ENCODE data around the gene XPC.
A peak's percentile ranks its signal among the peaks of the same experiment; 100 is the strongest.

The XPC gene

DNA sequence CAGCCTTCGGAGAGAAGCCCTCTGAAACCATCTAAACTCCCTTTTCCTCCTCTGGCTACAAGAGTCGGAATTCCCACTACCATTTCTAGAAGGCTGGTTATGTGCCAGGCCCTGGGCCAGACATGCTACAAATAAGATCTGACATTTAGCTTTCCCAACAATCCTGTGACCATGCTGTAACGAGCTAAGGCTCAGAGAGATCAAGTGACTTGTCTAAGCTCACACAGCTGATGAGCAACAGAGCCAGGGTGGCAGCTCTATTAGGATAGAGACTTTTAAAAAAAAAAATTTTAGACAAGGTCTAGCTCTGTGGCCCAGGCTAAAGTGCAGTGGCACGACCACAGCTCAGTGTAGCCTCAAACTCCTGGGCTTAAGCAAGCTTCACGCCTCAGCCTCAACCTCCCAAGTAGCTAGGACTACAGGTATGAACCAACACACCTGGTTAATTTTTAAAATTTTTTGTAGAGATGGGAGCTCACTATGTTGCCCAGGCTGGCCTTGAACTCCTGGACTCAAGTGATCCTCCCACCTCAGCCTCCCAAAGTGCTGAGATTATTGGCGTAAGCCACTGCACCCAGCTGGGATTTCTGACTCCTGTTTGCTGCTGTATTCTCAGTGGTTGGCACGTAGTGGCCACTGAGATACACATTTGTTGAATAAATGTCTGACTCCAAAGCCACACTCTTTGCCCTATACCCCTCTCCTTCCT, 34.8 kb upstream of the XPC start:
- TF ChIP-seq, protein P1, sequence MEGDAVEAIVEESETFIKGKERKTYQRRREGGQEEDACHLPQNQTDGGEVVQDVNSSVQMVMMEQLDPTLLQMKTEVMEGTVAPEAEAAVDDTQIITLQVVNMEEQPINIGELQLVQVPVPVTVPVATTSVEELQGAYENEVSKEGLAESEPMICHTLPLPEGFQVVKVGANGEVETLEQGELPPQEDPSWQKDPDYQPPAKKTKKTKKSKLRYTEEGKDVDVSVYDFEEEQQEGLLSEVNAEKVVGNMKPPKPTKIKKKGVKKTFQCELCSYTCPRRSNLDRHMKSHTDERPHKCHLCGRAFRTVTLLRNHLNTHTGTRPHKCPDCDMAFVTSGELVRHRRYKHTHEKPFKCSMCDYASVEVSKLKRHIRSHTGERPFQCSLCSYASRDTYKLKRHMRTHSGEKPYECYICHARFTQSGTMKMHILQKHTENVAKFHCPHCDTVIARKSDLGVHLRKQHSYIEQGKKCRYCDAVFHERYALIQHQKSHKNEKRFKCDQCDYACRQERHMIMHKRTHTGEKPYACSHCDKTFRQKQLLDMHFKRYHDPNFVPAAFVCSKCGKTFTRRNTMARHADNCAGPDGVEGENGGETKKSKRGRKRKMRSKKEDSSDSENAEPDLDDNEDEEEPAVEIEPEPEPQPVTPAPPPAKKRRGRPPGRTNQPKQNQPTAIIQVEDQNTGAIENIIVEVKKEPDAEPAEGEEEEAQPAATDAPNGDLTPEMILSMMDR (IDR thresholded peaks at IDR 0.05; ENCODE audit: low read length, missing control alignments) = no peak
- DNase-seq (ENCODE audit: low read depth) = no peak
- no peak overlapping the region for H3K4me3 ChIP-seq (replicated peaks; ENCODE audit: low read depth, low read length)

DNA sequence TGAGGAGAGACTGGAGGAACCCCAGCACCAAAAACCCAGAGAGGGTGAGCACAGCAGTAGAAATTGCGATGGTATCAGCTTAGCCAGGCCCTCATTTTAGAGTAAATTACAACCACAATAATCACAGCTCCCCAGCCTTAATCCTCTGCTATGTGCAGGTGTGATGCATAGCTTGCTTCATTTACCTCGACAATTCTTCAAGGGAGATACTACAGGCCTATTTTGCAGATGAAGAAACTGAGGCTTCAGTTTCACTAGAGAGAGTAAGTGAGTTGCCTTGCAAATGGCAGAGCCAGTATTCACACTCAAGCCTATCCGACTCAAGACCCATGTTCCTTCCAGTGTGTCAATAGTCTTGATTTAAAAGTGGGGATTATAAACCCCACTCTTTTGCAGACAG, 33.6 kb upstream of the XPC start:
- no peak overlapping the region for H3K4me3 ChIP-seq (replicated peaks; ENCODE audit: low read depth, low read length)
- TF ChIP-seq, protein P1 (IDR thresholded peaks at IDR 0.05; ENCODE audit: low read length, missing control alignments) = no peak
- DNase-seq (ENCODE audit: low read depth) = no peak

DNA sequence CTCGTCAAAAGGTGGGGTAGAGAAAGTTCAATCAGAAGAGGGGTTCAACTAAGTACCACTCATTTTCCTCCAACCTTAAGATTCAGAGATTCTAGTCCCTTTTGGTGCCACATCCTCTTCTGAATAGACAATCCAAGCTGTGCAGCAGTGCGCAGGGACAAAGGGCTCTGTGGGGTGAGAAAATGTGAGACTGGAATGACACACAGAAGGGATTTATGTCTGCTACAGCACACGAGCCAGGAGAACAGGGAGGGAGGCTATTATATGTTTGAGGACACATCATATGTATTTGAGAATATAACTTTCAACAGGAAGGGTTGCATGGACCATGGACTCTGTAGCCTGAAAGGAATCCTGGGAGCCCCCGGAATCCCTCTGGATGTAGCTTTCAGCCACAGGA, 33.2 kb upstream of the XPC start:
- DNase-seq (ENCODE audit: low read depth) = no peak
- H3K4me3 ChIP-seq (replicated peaks; ENCODE audit: low read depth, low read length) = no peak overlapping the region
- TF ChIP-seq, protein P1 (IDR thresholded peaks at IDR 0.05; ENCODE audit: low read length, missing control alignments) = no peak

DNA sequence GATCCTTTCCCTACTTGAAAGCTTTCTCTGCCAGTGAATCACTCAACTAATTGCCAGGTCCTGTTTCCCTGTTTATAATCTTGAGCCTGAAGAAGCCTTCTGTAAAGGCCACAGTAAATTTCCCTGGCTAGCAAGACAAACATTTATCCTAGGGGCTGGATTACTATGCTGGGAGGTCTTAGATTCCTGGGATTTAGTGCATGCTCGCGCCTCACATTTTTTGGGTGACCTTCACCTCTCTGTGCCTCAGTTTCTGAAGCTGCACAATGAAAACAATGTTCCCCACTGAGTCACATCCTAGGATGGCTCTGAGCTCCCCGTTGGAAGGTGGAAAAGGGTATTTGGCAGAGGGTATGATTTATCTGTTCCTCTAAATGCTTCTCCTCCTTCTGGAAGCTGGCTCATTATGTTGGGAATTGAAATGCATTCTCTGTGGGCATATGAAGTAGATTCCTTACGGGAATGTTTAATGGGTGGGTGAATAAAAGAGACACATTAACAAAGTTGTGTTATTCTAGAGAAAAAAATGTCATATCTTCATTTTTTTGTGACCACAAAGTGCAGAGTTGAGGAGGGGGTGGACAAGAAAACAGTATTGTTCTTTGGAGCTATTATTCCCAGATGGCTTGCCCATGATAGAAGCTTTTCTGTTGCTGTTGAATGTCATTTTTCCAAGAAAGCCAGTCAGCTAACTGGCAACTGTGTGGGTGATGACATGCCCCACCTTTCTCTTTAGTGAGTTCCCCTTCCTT, 32.6 kb upstream of the XPC start:
- H3K4me3 ChIP-seq (replicated peaks; ENCODE audit: low read depth, low read length) = no peak overlapping the region
- peak; percentile 50 for DNase-seq (ENCODE audit: low read depth)
- TF ChIP-seq, protein P1 (IDR thresholded peaks at IDR 0.05; ENCODE audit: low read length, missing control alignments) = no peak

DNA sequence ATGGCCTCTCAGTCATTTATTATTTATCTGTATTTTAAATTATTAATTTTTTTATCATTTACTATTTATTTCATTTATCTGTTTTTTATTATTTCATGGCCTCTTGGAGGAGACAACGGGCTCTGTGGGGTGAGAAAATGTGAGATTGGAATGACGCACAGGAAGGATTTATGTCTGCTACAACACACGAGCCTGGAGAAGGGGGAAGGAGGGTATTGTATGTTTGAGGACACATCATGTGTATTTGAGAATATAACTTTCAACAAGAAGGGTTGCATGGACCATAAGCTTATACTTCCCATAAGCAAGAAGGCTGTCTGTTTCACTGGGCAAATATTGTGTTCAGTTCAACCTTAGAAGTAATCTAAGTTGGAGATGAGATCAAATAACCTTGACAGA, 31.9 kb upstream of the XPC start:
- no peak overlapping the region for H3K4me3 ChIP-seq (replicated peaks; ENCODE audit: low read depth, low read length)
- TF ChIP-seq, protein P1 (IDR thresholded peaks at IDR 0.05; ENCODE audit: low read length, missing control alignments) = no peak
- DNase-seq (ENCODE audit: low read depth) = no peak

DNA sequence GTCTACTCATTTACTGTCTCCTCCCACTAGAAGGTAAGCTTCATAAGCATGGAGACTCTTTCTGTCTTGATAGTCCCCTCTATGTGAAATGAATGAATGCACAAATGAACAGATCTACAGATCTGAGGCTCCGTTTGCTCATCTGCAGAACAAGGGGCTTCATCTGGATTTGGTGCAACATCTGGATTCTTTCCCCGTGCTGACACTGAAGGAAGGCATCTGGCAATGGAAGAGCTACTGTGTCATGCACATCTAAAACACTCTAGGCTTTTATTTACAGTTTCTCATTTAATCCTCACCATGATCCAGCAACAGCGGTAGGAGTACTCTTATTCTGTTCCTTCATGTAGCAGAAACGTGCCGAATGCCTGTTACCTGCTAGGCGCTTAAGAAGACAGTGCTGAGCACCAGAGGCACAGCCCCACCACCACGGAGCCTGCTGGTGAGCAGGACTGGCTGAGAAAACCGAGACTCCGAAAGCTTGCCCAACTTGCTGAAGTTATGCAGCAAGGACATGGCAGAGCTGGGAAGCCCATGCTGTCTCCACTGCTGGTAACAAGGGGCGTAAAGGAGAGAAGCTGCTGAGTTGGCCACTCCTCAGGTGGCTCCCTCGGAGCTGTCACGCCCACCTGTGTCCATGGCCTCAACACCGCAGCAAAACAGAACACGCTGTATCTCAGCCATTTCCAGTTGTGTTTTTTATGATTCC, 31.3 kb upstream of the XPC start:
- DNase-seq (ENCODE audit: low read depth) = no peak
- no peak overlapping the region for H3K4me3 ChIP-seq (replicated peaks; ENCODE audit: low read depth, low read length)
- TF ChIP-seq, protein P1 (IDR thresholded peaks at IDR 0.05; ENCODE audit: low read length, missing control alignments) = no peak

All from fibroblast of pulmonary artery (primary cell).